Measurements from ENCODE around the gene SCPEP1.

The SCPEP1 gene

GRCh38 chr17:56966338-56966737 lies 11.6 kb upstream of the SCPEP1 start:
- DNase-seq (ENCODE audit: low read depth): no peak
- no peak for TF ChIP-seq CTCF (conservative IDR thresholded peaks at IDR 0.05; ENCODE audit: low read depth, low read length)
- no peak overlapping the region for H3K4me3 ChIP-seq (ENCODE audit: low read length)

GRCh38 chr17:56970974-56971373 lies 7.0 kb upstream of the SCPEP1 start:
- DNase-seq (ENCODE audit: low read depth): no peak
- no peak overlapping the region for H3K4me3 ChIP-seq (ENCODE audit: low read length)
- no peak for TF ChIP-seq CTCF (conservative IDR thresholded peaks at IDR 0.05; ENCODE audit: low read depth, low read length)

- no peak for DNase-seq (ENCODE audit: low read depth)
- TF ChIP-seq CTCF (conservative IDR thresholded peaks at IDR 0.05; ENCODE audit: low read depth, low read length): no peak
- no peak overlapping the region for H3K4me3 ChIP-seq (ENCODE audit: low read length)
Observed at GRCh38 chr17:56972111-56972730, 5.7 kb upstream of the SCPEP1 start.

GRCh38 chr17:56973520-56973919 lies 4.4 kb upstream of the SCPEP1 start:
- H3K4me3 ChIP-seq (ENCODE audit: low read length): no peak overlapping the region
- DNase-seq (ENCODE audit: low read depth): no peak
- no peak for TF ChIP-seq CTCF (conservative IDR thresholded peaks at IDR 0.05; ENCODE audit: low read depth, low read length)

- no peak for DNase-seq (ENCODE audit: low read depth)
- no peak for TF ChIP-seq CTCF (conservative IDR thresholded peaks at IDR 0.05; ENCODE audit: low read depth, low read length)
- H3K4me3 ChIP-seq (ENCODE audit: low read length): no peak overlapping the region
Observed at GRCh38 chr17:56974055-56974454, 3.9 kb upstream of the SCPEP1 start.

- no peak for DNase-seq (ENCODE audit: low read depth)
- no peak for TF ChIP-seq CTCF (conservative IDR thresholded peaks at IDR 0.05; ENCODE audit: low read depth, low read length)
- no peak overlapping the region for H3K4me3 ChIP-seq (ENCODE audit: low read length)
Observed at GRCh38 chr17:56975656-56976055, 2.3 kb upstream of the SCPEP1 start.

- no peak for DNase-seq (ENCODE audit: low read depth)
- no peak overlapping the region for H3K4me3 ChIP-seq (ENCODE audit: low read length)
- TF ChIP-seq CTCF (conservative IDR thresholded peaks at IDR 0.05; ENCODE audit: low read depth, low read length): no peak
Observed at GRCh38 chr17:56976941-56977608, 856 bp upstream of the SCPEP1 start.
